Neural cell (in vitro differentiated cells): ENCODE results near the gene GPR107.
A peak's percentile ranks its signal among the peaks of the same experiment; 100 is the strongest.

Experiments used
- CTCF ChIP-seq: fragments of 450-650 bp; IDR thresholded peaks from 2 replicates; pipeline ENCODE4 v1.5.1; 2014; ENCODE audit warnings: antibody characterized with exemption, mild to moderate bottlenecking, moderate library complexity; ENCODE audit not compliant: poor library complexity, severe bottlenecking
- EP300 ChIP-seq: fragments of 450-650 bp; conservative IDR thresholded peaks from 2 replicates; pipeline ENCODE4 v1.6.1; 2014; ENCODE audit warnings: antibody characterized with exemption, mild to moderate bottlenecking, moderate library complexity; ENCODE audit not compliant: poor library complexity, severe bottlenecking
- EZH2 ChIP-seq: fragments of 200-600, 300-800 bp; shearing (Covaris generic), sonication (generic); IDR thresholded peaks from 2 replicates; pipeline ENCODE4 v1.6.1; 2014; ENCODE audit warnings: antibody characterized with exemption, low read length, borderline replicate concordance, mild to moderate bottlenecking; ENCODE audit not compliant: insufficient read depth, poor library complexity, severe bottlenecking
- POLR2AphosphoS5 ChIP-seq: IDR thresholded peaks from 2 replicates; pipeline ENCODE4 v1.6.1; 2012
- REST ChIP-seq: IDR thresholded peaks from 2 replicates; pipeline ENCODE4 v1.6.1; 2012; ENCODE audit warnings: borderline replicate concordance
- SMC3 ChIP-seq: fragments of 450-650 bp; conservative IDR thresholded peaks from 2 replicates; pipeline ENCODE4 v1.6.1; 2014; ENCODE audit warnings: antibody characterized with exemption, mild to moderate bottlenecking, moderate library complexity; ENCODE audit not compliant: poor library complexity

GRCh38 chr9:130185490-130186031, 131.9 kb downstream of the GPR107 start:
- TF ChIP-seq CTCF = no peak
- peak; percentile 19 for TF ChIP-seq POLR2AphosphoS5
- TF ChIP-seq SMC3 = no peak
- TF ChIP-seq EP300 = peak; percentile 43
- TF ChIP-seq EZH2 = no peak
- no peak for TF ChIP-seq REST
